HG03066 (cell line): Measurements from ENCODE around the gene DPYD.

Source experiments
- ATAC-seq: cut with Tn5 transposase; IDR thresholded peaks from one replicate; pipeline ENCODE4 v1.9.1; 2021; ENCODE audit warnings: low read depth; ENCODE audit not compliant: unreplicated experiment

DPYD gene

DNA sequence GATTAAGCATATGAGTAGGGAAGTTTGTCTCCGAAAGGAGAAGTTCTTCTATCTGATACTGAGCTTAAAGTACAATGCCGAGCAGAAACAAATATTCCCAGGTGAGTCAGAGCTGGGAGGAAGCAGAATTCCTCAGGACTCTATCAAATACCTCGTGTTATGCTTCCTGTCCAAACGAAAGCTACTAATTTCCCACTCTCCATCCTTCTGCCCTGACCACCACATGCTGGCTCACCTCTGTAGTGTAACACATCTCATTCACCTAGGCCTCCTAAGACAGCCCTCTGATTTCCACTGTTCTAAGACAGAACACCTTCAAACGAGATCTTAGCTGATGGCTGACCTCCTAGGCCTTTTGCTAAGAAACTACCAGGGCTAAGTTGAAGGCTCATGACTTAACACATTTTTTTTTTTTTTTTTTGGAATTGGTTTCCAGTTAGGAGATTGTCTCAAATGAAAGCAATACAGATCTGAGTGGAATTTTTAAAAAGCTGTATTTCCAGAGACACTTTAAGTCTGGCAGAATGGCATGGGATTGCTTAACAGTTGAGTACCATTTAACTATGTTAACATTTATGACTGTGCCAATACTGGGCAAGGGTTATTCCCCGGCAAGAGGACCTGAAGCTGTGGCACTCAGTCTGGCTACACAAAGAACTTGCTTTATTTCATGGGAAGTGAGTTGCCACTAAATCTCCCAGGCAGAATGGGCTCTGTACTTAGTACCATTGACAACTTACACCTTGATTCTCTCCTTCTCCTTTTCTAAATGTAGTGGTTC lies 583.4 kb downstream of the DPYD start:
- no peak for ATAC-seq

DNA sequence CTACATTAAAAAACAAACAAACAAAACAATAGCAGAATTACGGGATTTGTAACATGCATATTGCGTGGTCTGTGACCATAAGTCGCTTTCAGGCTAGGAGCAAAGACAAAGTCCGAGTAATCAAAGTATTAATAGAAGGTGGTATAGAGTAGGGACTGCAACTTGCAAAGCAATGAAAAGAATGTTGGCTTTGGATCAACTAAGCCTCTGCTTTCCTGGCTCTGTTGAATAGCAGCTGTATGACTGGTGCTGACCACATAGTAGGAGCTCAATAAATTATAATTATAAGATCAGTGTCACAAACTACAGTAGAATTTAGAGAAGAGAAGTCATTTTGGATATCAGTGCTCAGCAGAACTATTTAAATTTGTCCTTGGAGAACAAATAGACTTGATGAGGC lies 586.4 kb downstream of the DPYD start:
- ATAC-seq, result no peak

DNA sequence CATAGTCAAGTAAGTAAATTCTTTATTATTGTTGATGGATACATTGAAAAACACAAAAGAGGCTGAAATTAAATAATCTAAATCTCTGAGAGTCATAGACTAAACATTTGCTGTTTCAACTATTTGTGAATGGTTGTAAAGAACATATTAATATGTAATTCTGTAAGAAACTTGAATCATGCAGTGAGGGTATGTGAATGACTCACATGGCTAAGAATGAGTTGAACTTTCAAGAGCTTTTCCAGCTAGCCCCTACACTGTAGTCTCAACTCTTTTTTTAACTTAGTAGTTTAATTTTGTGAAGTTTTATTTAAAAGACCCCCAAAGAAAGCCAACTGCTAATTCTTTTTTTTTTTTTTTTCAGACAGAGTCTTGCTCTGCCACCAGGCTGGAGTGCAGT lies 588.1 kb downstream of the DPYD start:
- no peak for ATAC-seq

DNA sequence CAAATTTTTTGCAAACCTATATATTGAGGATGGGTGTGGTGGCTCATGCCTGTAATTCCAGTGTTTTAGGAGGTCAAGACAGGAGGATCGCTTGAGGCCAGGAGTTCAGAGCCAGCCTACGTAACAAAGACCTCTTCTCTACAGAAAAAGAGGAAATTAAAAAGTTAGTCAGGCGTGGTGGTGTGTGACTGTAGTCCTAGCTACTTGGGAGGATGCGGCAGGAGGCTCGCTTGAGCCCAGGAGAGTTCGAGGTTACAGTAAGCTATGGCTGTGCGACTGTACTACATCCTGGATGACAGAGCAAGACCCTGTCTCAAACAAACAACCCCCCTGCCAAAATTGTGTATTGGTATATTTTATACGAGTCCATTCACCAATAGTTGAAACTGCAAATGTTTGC lies 589.7 kb downstream of the DPYD start:
- ATAC-seq, result no peak

DNA sequence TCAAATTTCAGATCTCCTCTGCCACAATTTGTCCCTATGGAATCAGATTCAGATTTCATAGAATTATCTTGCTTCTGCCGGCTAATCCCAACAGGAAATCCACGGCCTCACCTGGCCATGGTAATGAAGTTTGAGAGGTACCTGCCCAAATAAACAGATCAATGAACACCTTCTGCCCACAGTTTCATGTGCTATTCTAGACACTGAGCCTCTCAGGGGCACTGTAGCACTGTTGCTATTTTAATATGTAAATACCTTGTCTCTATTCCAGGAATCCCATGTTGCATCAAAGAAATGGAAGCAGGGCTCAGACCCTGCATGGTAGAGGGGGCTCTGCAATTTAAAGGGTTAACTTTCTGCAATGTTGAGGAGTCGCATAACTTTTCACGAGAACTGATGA lies 606.1 kb downstream of the DPYD start:
- no peak for ATAC-seq

DNA sequence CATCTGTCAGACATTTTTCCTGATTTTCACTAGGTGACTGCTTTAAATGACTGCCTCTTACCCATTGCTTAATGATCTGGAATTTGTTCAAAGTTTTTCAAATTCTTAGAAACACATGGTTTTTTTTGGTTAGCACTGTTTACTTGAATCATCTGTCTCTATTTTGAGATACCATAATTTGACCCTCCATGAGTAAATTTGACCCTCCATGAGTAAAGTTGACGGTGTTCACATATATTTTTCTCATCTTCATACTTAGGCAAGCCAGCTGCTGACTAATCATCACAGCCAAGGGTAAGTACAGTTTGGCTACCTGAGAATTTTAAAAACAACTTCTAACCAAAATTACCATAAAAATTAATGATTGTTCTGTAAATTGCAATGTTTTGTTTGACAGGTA lies 612.7 kb downstream of the DPYD start:
- ATAC-seq, result no peak

DNA sequence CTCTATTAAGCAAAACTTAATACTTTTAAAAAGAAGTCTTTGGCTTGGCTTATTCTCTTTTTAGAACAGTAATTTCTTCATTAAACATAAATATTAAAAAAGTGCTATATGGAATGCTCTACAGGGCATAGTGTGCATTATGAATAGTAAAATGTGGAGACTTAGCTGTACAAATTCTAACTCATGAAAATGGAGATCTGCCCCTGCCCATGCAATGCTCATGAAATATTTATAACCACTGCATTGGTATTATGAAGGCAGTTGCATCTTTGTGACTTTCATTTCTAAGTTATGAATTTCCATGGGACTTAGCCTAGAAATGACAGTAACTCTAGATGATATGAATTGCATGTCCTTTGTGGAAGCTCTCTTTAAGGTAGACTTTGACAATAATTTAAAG lies 613.3 kb downstream of the DPYD start:
- no peak for ATAC-seq

DNA sequence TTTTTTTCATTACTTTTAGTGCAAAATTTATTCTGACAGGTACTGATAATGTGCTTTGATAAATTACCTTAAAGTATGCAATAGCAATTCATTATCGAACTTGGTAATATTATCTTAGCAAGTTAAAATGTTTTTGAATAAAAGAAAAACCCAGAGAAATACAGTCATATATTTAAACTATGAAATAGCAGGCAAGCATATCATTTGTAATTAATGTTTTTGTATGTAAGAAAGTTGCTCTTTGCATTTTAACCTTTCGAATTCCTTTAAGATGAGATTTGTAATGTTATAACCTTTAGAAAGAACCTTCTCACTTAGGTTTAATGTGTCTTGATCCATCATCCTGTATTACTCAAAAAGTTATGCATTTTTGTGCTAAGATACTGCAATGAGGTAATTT lies 613.7 kb downstream of the DPYD start:
- ATAC-seq, result no peak

DNA sequence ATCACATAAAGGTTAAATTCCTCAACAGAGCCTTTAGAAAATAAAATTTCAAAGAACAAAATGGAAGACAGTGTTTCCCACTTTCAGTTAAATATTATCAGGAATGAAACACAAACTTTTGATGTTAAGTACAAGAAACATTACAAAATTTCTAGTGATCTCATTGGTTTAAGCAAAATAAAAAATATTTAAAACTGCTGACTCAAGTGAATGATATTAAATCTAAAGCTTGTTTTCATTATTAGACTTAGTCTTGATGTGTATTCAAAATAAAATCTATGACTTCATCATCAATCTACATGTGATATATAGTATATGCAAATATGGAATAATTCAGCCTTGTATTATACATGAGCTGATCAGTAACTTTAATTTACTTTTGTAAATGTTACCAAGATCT lies 614.3 kb downstream of the DPYD start:
- ATAC-seq, result no peak

DNA sequence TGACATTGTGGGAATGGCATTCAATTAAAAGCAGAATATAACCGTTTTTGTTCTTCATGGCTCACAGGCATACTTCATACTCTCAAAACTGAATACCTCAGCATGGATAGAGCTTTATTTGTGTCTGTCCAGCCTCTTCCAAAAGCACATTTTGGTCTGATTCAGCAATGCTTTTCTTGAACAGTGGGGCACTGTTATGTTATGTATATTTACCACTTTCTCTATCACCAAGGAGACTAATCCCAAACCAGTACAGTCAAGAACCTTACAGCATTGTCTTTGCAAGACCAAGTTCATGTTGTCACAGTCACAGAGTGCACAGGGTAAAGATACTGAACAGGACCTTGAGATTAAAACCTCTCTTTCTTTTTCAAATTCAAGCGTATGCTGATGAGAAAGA lies 616.5 kb downstream of the DPYD start:
- no peak for ATAC-seq

DNA sequence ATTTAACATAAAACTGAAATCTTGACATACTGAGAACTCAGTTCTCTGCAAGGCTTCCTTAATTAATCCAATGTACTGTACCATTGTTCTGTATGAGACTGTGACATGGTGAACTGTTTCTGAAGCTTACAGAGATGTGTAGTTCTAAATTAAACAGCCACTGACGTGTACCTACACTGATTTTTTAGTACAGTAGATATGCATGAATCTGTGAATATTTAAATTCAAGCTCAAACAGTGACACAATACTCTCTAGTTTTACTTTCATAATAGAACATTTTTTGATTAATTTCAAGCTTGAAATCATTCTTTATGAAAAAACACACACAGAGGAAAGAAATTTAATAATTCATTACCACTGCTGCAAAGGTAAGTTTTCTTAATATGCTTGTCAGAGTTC lies 621.9 kb downstream of the DPYD start:
- no peak for ATAC-seq

DNA sequence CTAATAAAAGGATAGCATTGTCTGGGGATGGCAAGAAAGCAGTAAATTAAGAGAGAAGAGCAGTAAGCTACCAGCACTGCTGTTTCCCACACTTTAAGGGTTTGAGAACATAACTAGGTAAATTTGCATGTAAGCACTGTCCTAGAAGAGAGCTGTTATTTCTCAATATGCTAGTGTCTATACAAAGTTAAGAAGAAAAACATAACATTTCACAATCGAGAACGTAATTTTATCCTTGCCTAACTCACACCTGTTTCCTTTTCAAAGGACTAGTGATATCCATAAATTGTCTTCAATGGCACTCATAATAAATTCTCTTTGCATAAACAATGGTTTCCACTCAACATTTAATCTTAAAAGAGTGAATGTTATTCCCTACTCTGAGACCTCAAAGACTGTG lies 623.2 kb downstream of the DPYD start:
- no peak for ATAC-seq

DNA sequence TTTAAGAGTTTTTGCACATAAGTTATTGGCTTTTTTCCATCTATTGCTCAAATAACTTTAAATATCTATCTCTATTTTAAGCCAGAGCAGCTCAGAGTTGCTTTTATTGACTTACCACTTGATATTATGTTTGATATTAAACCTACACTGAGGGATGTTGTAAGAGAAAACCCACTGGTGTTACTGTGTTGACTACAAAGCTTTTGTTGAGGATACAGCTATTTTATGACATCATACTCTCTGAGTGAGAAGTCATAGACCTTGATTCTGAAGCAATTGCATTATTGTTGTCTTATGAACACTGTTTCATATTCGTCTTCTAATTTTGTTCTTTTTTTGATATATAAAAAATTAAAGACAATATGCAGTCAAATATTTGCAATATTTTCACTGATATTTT lies 638.9 kb downstream of the DPYD start:
- ATAC-seq, result no peak

DNA sequence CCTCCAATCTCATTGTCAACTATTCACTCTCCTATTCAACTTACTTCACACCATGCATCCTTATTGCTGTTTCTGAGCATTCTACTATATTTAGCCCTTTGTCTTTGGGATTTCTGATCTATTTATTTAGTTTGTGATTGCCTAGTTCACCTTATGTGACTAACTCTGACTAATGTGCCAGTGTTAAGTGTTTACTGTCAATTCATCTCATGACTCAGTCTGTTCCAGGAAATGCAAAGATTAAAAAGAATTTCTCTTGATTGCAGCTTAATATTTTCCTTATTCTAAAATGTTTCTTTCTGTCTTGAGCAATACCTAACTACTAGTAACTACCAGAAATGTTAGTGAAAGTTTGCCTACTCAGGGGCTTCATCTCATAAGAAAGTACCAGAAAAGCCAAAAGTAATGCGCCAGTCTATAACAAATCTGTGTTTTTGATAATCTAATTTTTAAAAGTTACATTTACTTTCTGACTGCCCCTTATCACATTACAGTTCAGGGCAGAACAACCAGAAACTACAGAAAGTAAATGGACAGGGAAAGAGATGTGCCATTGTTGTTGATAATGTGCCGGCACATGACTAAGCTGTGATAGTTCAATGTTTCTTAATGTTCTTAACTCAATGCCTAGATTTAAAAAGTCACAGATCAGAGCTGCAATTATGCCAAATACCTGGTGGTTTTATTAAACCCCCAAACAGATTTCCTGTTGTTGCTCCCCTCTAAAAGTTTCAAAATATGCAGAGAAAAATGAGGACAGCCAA lies 642.8 kb downstream of the DPYD start:
- ATAC-seq, result no peak

DNA sequence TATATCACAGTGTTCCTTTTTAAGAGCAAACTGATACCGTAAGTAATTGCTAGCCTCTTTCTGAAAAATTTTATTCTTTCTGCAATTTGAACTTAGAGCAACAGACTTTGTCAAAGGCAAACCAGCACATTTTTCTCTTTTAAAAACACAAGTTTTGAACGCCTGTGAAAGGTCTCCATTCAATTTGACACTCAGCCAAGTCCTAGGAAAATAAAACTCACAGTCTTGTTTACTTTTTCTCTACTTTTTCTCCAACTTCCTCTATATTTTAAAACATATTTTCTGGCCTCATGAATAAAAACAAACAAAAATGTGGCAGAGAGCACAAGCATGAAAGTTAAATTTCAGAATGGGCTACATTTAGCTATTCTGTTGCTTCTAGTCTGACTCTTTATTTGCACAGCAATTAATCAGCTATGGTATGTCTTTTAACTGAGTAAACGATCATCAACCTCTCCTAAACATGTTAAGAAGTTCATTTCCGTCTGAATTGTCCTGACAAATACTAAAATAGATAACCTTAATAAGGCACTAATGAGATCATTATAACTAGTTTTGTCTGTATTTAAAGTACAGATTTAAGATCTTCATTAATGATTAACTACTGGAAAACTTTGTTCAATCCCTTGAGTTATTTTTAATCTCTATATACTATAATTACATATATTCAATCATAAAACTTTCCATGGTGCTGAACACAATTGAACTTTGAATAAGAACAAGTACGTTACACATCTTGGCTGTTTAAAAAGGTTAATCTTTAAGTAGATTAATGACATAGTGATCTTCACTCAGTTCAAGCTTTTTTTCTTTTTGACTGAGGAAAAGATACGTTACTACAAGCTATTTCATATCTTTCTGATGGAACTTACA lies 648.7 kb downstream of the DPYD start:
- no peak for ATAC-seq

DNA sequence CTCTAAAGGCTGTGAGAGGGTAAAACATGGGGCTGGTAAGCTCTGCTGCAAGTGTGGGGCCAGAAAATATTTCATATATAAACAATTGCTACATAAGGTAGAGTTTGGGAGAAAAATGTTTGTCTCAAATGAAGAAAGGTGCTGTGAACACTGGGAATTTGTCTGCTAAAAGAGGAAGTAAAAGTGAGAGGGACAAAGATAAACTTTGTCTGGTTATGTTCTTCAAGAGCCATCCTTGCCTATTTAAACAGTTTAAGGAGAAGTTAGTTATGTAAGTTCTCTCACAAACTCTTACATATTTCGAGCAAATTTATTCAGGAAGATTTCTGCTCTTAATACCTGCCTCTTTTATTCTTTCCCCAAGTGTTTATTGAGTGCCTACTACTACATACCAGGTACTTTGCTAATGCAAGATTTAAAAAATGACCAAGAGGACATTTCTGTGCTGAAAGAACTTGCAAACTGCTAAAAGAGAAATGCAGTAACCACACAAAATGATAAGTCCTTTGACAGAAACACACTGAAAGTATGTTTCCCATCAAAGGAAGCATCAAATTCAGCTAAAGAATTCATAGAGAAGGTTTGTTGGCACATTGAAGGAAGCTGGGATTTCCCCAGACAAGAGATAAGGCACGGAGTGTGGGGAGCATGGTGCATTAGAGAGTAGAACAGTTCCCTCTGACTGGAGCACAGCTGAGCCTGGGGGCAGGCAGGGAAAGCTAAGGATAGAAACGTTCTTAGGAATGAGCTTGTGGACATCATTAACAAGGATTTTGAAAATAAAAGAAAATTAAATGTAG lies 650.1 kb downstream of the DPYD start:
- ATAC-seq, result no peak

DNA sequence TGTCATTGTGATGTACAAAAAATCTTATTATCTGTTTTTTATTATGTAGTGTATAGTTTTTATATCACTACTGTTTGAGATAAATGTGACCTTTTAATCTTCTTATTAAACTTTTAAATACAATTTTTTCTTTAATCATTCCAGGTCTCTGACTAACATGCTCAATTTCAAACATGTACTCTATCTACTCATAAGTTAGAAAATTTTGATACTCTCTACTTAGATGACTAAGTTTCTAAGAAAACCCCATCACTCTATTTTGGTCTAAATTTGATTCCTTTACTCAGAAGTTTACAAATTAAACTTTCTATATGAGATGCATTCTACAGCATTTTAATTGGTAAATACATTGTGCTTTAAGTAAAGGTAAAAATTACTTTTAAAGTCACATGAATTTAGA lies 655.2 kb downstream of the DPYD start:
- no peak for ATAC-seq

DNA sequence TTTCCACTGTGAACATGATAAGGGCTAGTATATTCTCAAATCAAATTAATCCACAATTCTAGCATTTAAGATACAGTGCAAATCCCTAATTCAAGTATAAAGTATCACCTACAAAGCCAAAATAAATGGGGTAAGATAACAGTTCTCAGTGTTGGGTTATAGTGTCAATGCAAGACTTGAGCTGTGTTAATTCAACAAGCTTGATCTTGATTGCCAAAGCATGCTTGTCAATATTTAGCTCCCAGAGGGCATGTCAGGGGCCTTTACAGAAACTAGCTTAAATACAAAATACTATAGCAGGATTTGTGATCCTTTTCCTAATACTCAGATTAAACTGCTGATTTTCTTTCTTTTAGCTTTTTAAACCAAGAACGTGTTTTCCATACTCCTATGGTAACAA lies 658.0 kb downstream of the DPYD start:
- no peak for ATAC-seq

DNA sequence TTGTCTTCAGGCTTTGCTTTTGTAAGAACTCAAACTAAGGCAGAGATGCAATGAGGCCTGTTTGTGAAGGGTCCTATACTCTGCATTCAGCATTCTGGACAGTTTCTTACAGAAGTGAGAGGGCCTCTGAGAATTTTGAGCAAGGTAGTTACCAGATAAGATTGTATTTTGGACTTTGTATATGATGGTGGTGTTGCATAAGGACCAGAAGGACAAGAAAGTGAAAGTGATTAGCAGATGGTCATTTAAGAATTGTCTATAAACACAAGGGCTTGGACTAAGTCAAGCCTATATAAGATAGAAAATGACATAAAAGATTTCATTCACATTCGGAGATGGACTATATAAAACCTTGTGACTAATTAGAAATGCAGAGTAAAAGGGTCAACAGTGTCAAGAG lies 662.2 kb downstream of the DPYD start:
- no peak for ATAC-seq

DNA sequence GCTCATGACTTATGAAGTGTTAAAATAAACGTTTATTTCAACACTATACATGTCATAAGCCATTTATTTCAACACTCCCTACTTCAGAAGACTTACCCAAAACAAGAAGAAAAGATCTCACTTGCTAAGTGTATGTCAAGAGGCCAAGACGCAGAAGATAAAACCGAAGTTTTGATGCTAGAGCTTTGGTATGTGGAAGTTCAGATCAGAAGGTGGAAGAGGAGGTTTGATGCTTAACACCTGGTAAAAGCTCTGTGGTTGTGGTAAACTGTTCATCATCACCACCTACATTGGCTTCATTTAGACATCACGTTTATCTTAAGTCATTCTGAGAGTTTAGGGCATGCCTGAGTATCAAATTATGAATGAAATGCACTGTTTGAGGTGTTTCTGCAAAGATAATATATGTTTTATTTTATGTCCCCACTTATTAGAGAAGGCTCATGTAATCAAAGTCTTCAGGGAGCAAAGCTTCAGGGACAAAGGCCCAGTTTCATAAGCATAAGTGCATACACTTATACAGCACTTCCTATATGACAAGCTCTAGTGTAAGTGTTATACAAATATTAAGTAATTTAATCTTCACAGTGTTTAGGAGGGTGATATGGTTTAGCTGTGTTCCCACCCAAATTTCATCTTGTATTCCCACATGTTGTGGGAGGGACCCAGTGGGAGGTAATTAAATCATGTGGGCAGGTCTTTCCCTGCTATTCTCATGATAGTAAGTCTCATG lies 665.9 kb downstream of the DPYD start:
- ATAC-seq, result no peak
